IMR-90 (cell line): ENCODE measurements around the gene LIX1. TPM values are rescaled to one million over a fixed set of nuclear protein-coding genes. Genes with fewer than 3 reads are reported as not detected.

Experiments
- ATAC-seq: fragments of 200-7000 bp; cut with Tn5 transposase; 2 replicates; pipeline ENCODE4 v1.9.1; 2020; ENCODE audit warnings: low read depth, mild to moderate bottlenecking, moderate library complexity
- BruUV-seq: library from RNA; stranded (reverse); fragments of 400-500 nt; replicated peaks from 2 replicates; lab custom pipeline; 2021; lab: Mats Ljungman, UMichigan
- CTCF ChIA-PET: fragments of 300-600 bp; formaldehyde crosslinking; extraction: SDS; loops from one replicate; lab custom pipeline; 2021; ENCODE audit warnings: antibody characterized with exemption; lab: Yijun Ruan, JAX
- POLR2A ChIA-PET: fragments of 300-600 bp; sonication (Branson Sonifier 250); formaldehyde crosslinking; loops from one replicate; lab custom pipeline; 2022; ENCODE audit warnings: antibody characterized with exemption; ENCODE audit not compliant: unreplicated experiment; lab: Charles Lee
- DNase-seq: peaks from one replicate; pipeline ENCODE4 v3.0.0; 2013
- H2AFZ ChIP-seq: replicated peaks from 2 replicates; pipeline ENCODE3; 2013; ENCODE audit warnings: low read length, mild to moderate bottlenecking; ENCODE audit not compliant: poor library complexity
- H2AK5ac ChIP-seq: 2 replicates; pipeline ENCODE4 v1.6.1; 2013; ENCODE audit warnings: low read depth, low read length, inconsistent platforms
- H2AK9ac ChIP-seq: replicated peaks from 2 replicates; pipeline ENCODE3; 2013; ENCODE audit warnings: mild to moderate bottlenecking, low read depth, low read length, moderate library complexity; ENCODE audit not compliant: poor library complexity
- H2BK120ac ChIP-seq: 2 replicates; pipeline ENCODE4 v1.6.1; 2013; ENCODE audit warnings: low read depth, low read length, inconsistent platforms
- H2BK15ac ChIP-seq: 3 replicates; pipeline ENCODE4 v1.6.1; 2013; ENCODE audit warnings: low read depth, low read length, inconsistent platforms
- H2BK20ac ChIP-seq: 2 replicates; pipeline ENCODE4 v1.6.1; 2013; ENCODE audit warnings: low read depth, mild to moderate bottlenecking, inconsistent platforms, low read length, moderate library complexity
- H2BK5ac ChIP-seq: 2 replicates; pipeline ENCODE4 v1.6.1; 2013; ENCODE audit warnings: mild to moderate bottlenecking, low read depth, low read length, inconsistent platforms; ENCODE audit not compliant: poor library complexity, severe bottlenecking
- H3K14ac ChIP-seq: replicated peaks from 2 replicates; pipeline ENCODE4 v1.6.1; 2013; ENCODE audit warnings: low read depth, low read length, inconsistent platforms
- H3K18ac ChIP-seq: 2 replicates; pipeline ENCODE4 v1.6.1; 2013; ENCODE audit warnings: low read depth, low read length, control low read depth
- H3K23ac ChIP-seq: 2 replicates; pipeline ENCODE4 v1.6.1; 2013; ENCODE audit warnings: low read depth, low read length, inconsistent platforms
- H3K27ac ChIP-seq: 2 replicates; pipeline ENCODE4 v1.5.1; 2013; ENCODE audit warnings: mild to moderate bottlenecking, control low read depth, low read length; ENCODE audit not compliant: insufficient read depth
- H3K27me3 ChIP-seq: 2 replicates; pipeline ENCODE4 v1.6.1; 2013; ENCODE audit warnings: low read length; ENCODE audit not compliant: control insufficient read depth, insufficient read depth
- H3K36me3 ChIP-seq: 2 replicates; pipeline ENCODE4 v1.6.1; 2013; ENCODE audit warnings: low read length, mixed read lengths; ENCODE audit not compliant: control insufficient read depth, insufficient read depth
- H3K4ac ChIP-seq: 2 replicates; pipeline ENCODE4 v1.6.1; 2013; ENCODE audit warnings: low read depth, low read length, inconsistent platforms
- H3K4me1 ChIP-seq: 2 replicates; pipeline ENCODE4 v1.6.1; 2013; ENCODE audit warnings: low read length, mixed read lengths; ENCODE audit not compliant: control insufficient read depth, insufficient read depth
- H3K4me2 ChIP-seq: 2 replicates; pipeline ENCODE4 v1.6.1; 2013; ENCODE audit warnings: low read depth, mild to moderate bottlenecking, control low read depth, low read length, moderate library complexity
- H3K4me3 ChIP-seq: 2 replicates; pipeline ENCODE4 v1.5.1; 2013; ENCODE audit warnings: low read depth, mild to moderate bottlenecking, control low read depth, low read length, moderate library complexity; ENCODE audit not compliant: insufficient read depth
- H3K56ac ChIP-seq: 2 replicates; pipeline ENCODE4 v1.6.1; 2013; ENCODE audit warnings: low read length, inconsistent platforms; ENCODE audit not compliant: insufficient read depth; ENCODE audit errors: extremely low read depth
- H3K79me1 ChIP-seq, 2 experiments: 2 replicates each; pipeline ENCODE4 v1.6.1; 2013; ENCODE audit warnings: low read length in 2 of 2, inconsistent platforms in 1 of 2, low read depth in 1 of 2
- H3K9ac ChIP-seq: 2 replicates; pipeline ENCODE4 v1.6.1; 2013; ENCODE audit warnings: low read depth, low read length, control low read depth
- H3K9me1 ChIP-seq: 2 replicates; pipeline ENCODE4 v1.6.1; 2013; ENCODE audit warnings: low read length, inconsistent platforms; ENCODE audit not compliant: insufficient read depth
- H3K9me3 ChIP-seq: 2 replicates; pipeline ENCODE4 v1.6.1; 2013; ENCODE audit warnings: low read length; ENCODE audit not compliant: control insufficient read depth, insufficient read depth
- H4K20me1 ChIP-seq: 2 replicates; pipeline ENCODE4 v1.6.1; 2013; ENCODE audit warnings: low read length, inconsistent platforms; ENCODE audit not compliant: insufficient read depth
- H4K5ac ChIP-seq: 2 replicates; pipeline ENCODE4 v1.6.1; 2013; ENCODE audit warnings: mild to moderate bottlenecking, low read depth, low read length, control low read depth
- H4K8ac ChIP-seq, 2 experiments: 2 replicates each; pipeline ENCODE4 v1.6.1; 2013; ENCODE audit warnings: low read depth in 2 of 2, low read length in 2 of 2, control low read depth in 1 of 2, inconsistent platforms in 1 of 2
- H4K91ac ChIP-seq: 2 replicates; pipeline ENCODE4 v1.6.1; 2013; ENCODE audit warnings: low read depth, low read length, inconsistent platforms; ENCODE audit not compliant: insufficient read depth
- BHLHE40 ChIP-seq: fragments of 150-350 bp; IDR thresholded peaks from 2 replicates; pipeline ENCODE4 v1.6.1; 2016; ENCODE audit warnings: mild to moderate bottlenecking, low read depth, low read length
- CEBPB ChIP-seq: IDR thresholded peaks from 2 replicates; pipeline ENCODE4 v1.6.1; 2012; ENCODE audit warnings: low read depth, low read length, improper control_type of control experiment
- CHD1 ChIP-seq: IDR thresholded peaks from 2 replicates; pipeline ENCODE4 v1.6.1; 2012; ENCODE audit warnings: low read depth, low read length, improper control_type of control experiment
- FOS ChIP-seq: fragments of 150-350 bp; IDR thresholded peaks from 2 replicates; pipeline ENCODE4 v1.6.1; 2016; ENCODE audit warnings: low read depth, low read length
- MAFK ChIP-seq: IDR thresholded peaks from 2 replicates; pipeline ENCODE4 v1.6.1; 2012; ENCODE audit warnings: low read depth, low read length, improper control_type of control experiment
- MAZ ChIP-seq: IDR thresholded peaks from 2 replicates; pipeline ENCODE4 v1.6.1; 2012; ENCODE audit warnings: low read depth, mild to moderate bottlenecking, low read length, improper control_type of control experiment, moderate library complexity, borderline replicate concordance
- MXI1 ChIP-seq: IDR thresholded peaks from 2 replicates; pipeline ENCODE4 v1.6.1; 2012; ENCODE audit warnings: low read depth, mild to moderate bottlenecking, low read length, moderate library complexity, borderline replicate concordance
- NFE2L2 ChIP-seq: fragments of 150-350 bp; IDR thresholded peaks from 2 replicates; pipeline ENCODE4 v1.6.1; 2016; ENCODE audit warnings: low read depth, mild to moderate bottlenecking, low read length
- POLR2A ChIP-seq: IDR thresholded peaks from 2 replicates; pipeline ENCODE4 v1.6.1; 2012; ENCODE audit warnings: mild to moderate bottlenecking, low read depth, low read length
- RAD21 ChIP-seq: IDR thresholded peaks from 2 replicates; pipeline ENCODE4 v1.6.1; 2012; ENCODE audit warnings: low read length, improper control_type of control experiment
- RCOR1 ChIP-seq: IDR thresholded peaks from 2 replicates; pipeline ENCODE4 v1.6.1; 2012; ENCODE audit warnings: mild to moderate bottlenecking, low read length, improper control_type of control experiment; ENCODE audit not compliant: insufficient replicate concordance
- RFX5 ChIP-seq: IDR thresholded peaks from 2 replicates; pipeline ENCODE4 v1.8.0; 2012; ENCODE audit warnings: low read depth, mild to moderate bottlenecking, low read length, moderate library complexity
- SMC3 ChIP-seq: fragments of 150-350 bp; IDR thresholded peaks from 2 replicates; pipeline ENCODE4 v1.6.1; 2016; ENCODE audit warnings: low read depth, mild to moderate bottlenecking, antibody characterized with exemption, low read length, moderate library complexity
- WGBS, 2 experiments: methylation state at CpG; one replicate each; pipeline versions ENCODE4 v1.1.5 to v1.1.7; 2013; ENCODE audit warnings: missing lambda C conversion rate in 2 of 2; ENCODE audit not compliant: insufficient read length in 1 of 2; ENCODE audit errors: extremely low coverage in 2 of 2; 5-methylcytosine and 5-hydroxymethylcytosine counted together
- dilution Hi-C: fragments of 300-500 bp; cut with HindIII; formaldehyde crosslinking; loops from one replicate; pipeline ENCODE4 v1.14.3; 2018; ENCODE audit warnings: low sequenced_read_pairs; ENCODE audit not compliant: unreplicated experiment
- in situ Hi-C: fragments of 300-500 bp; cut with MboI; formaldehyde crosslinking; loops from 3 replicates; pipeline ENCODE4 v1.14.3; 2019; ENCODE audit warnings: low sequenced_read_pairs, inconsistent platforms, mixed read lengths
- intact Hi-C: fragments of 100-400 bp; cut with micrococcal nuclease; formaldehyde crosslinking; loops from 2 replicates; pipeline ENCODE4 v1.10.0; 2022
- polyA plus RNA-seq, 3 experiments: library from polyadenylated mRNA; depleted of rRNA; stranded (reverse); fragments of >200 nt; gene quantifications; 2 replicates each; pipeline ENCODE4 v1.2.3, GENCODE V29; 2012; ENCODE audit warnings: low replicate concordance in 1 of 3
- total RNA-seq: library from RNA; depleted of rRNA; stranded (reverse); fragments of >200 nt; gene quantifications from 2 replicates; pipeline ENCODE4 v1.2.3, GENCODE V29; 2012
- TF ChIP-seq, protein P1 (sequence below): fragments of 150-350 bp; IDR thresholded peaks from 2 replicates; pipeline ENCODE4 v1.6.1; 2016; ENCODE audit warnings: low read depth, mild to moderate bottlenecking, low read length, moderate library complexity, borderline replicate concordance
- TF ChIP-seq, protein P2 (sequence below): conservative IDR thresholded peaks from 2 replicates; pipeline ENCODE4 v1.5.1; 2012; ENCODE audit warnings: mild to moderate bottlenecking, low read depth, low read length, improper control_type of control experiment
- TF ChIP-seq, protein P3 (sequence below): fragments of 150-350 bp; IDR thresholded peaks from 2 replicates; pipeline ENCODE4 v1.6.1; 2017; ENCODE audit warnings: mild to moderate bottlenecking, antibody characterized with exemption, low read length, low read depth

The LIX1 gene
- total and polyA plus RNA-seq, 2 of the 4 experiments (the other 2 are of a cell fraction): not detected

DNA sequence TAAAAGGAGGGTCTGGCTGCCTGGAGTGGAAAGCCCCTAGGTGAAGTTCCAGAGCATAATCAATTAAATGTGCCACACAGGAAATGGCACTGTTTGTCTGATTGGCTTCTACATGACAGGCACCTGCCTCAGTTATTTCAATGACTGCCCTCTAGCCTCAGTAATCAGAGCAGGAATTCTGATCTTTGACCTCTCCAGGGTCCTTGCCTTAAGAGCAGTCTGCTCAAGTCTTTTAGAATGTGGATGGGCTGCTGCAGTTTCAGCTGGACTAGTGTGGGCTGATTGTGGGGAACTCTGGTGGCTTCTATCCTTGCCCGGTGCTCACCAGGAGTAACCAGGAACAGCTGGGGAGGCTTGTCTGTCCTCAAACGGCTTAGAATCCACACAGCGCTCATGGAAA is 98.9 kb downstream of the LIX1 start:
- Histone ChIP-seq H2AK9ac (no peak overlapping the region), H3K79me1 (no peaks in the 10 kb centered on the region), H4K5ac (no peak overlapping the region), H4K20me1 (no peaks in the 10 kb centered on the region), H3K18ac (no peak overlapping the region), H4K8ac (no peak overlapping the region), H2BK5ac (no peak overlapping the region), H3K4me2 (no peak overlapping the region), H3K9ac (no peak overlapping the region), H3K4ac (no peak overlapping the region), H3K14ac (no peak overlapping the region), H3K56ac (no peak overlapping the region), H2AK5ac (no peak overlapping the region), H3K27me3 (peaks cover 3% of the 10 kb centered on the region), H3K36me3 (no peaks in the 10 kb centered on the region), H2BK120ac (no peak overlapping the region), H2AFZ (no peak overlapping the region), H2BK20ac (no peak overlapping the region), H3K9me3 (no peaks in the 10 kb centered on the region; the same call in 1 of the 2 replicates), H3K4me3 (no peak overlapping the region), H3K23ac (no peak overlapping the region), H3K27ac (no peak overlapping the region), H3K9me1 (no peaks in the 10 kb centered on the region), H4K91ac (no peak overlapping the region), H3K4me1 (no peaks in the 10 kb centered on the region; the same call in 1 of the 2 replicates), H2BK15ac (no peak overlapping the region)
- CTCF ChIA-PET: no interaction called here
- WGBS, 2 experiments: no CpG with 5 or more reads among the region's 3 CpGs
- intact Hi-C loops (no loop called here), dilution Hi-C loops (no loop called here), in situ Hi-C loops (no loop called here)
- TF ChIP-seq RAD21 (no peak), RFX5 (no peak), SMC3 (no peak), FOS (no peak), MXI1 (no peak), CEBPB (no peak), BHLHE40 (no peak), POLR2A (no peak), RCOR1 (no peak), MAFK (no peak), CHD1 (no peak), MAZ (no peak), NFE2L2 (no peak)
- TF ChIP-seq, protein P1, sequence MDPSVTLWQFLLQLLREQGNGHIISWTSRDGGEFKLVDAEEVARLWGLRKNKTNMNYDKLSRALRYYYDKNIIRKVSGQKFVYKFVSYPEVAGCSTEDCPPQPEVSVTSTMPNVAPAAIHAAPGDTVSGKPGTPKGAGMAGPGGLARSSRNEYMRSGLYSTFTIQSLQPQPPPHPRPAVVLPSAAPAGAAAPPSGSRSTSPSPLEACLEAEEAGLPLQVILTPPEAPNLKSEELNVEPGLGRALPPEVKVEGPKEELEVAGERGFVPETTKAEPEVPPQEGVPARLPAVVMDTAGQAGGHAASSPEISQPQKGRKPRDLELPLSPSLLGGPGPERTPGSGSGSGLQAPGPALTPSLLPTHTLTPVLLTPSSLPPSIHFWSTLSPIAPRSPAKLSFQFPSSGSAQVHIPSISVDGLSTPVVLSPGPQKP: no peak
- TF ChIP-seq, protein P2, sequence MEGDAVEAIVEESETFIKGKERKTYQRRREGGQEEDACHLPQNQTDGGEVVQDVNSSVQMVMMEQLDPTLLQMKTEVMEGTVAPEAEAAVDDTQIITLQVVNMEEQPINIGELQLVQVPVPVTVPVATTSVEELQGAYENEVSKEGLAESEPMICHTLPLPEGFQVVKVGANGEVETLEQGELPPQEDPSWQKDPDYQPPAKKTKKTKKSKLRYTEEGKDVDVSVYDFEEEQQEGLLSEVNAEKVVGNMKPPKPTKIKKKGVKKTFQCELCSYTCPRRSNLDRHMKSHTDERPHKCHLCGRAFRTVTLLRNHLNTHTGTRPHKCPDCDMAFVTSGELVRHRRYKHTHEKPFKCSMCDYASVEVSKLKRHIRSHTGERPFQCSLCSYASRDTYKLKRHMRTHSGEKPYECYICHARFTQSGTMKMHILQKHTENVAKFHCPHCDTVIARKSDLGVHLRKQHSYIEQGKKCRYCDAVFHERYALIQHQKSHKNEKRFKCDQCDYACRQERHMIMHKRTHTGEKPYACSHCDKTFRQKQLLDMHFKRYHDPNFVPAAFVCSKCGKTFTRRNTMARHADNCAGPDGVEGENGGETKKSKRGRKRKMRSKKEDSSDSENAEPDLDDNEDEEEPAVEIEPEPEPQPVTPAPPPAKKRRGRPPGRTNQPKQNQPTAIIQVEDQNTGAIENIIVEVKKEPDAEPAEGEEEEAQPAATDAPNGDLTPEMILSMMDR: no peak
- TF ChIP-seq, protein P3, sequence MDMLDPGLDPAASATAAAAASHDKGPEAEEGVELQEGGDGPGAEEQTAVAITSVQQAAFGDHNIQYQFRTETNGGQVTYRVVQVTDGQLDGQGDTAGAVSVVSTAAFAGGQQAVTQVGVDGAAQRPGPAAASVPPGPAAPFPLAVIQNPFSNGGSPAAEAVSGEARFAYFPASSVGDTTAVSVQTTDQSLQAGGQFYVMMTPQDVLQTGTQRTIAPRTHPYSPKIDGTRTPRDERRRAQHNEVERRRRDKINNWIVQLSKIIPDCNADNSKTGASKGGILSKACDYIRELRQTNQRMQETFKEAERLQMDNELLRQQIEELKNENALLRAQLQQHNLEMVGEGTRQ: no peak
- DNase-seq (no peak), ATAC-seq (no peak)
- no TSS peak for BruUV-seq
- POLR2A ChIA-PET: no interaction called here
